ENCODE results near the gene CFAP57.

Gene CFAP57

GRCh38 chr1:43255438-43256210 lies 83.5 kb downstream of the CFAP57 start:
- H3K36me3 ChIP-seq (ENCODE audit: low read length), result no peaks in the 10 kb centered on the region
- no peaks in the 10 kb centered on the region for H3F3A ChIP-seq (ENCODE audit: insufficient read depth)
- no peaks in the 10 kb centered on the region for H3K79me2 ChIP-seq (ENCODE audit: insufficient read depth, low read length)
- H3K27me3 ChIP-seq (ENCODE audit: low read length), result no peaks in the 10 kb centered on the region
- H3K9ac ChIP-seq (ENCODE audit: low read length), result no peak overlapping the region
- no peak overlapping the region for H3K4me2 ChIP-seq (ENCODE audit: low read depth, low read length, poor library complexity, severe bottlenecking)
- H4K20me1 ChIP-seq (ENCODE audit: low read depth, low read length), result no peaks in the 10 kb centered on the region
- TF ChIP-seq EZH2phosphoT487 (conservative IDR thresholded peaks at IDR 0.05; ENCODE audit: low read length) (no peak), CTCF (IDR thresholded peaks at IDR 0.05; ENCODE audit: insufficient read depth, low read length, poor library complexity, severe bottlenecking) (no peak)
- H3K27ac ChIP-seq (ENCODE audit: low read depth, low read length), result no peak overlapping the region
- H3K9me3 ChIP-seq (ENCODE audit: insufficient read depth, low read length), result no peaks in the 10 kb centered on the region; the same call in 1 of the 2 replicates
- no peak overlapping the region for H3K4me3 ChIP-seq (ENCODE audit: insufficient read depth, low read length, poor library complexity, severe bottlenecking)
- H2AFZ ChIP-seq (ENCODE audit: low read depth, low read length, severe bottlenecking), result no peak overlapping the region
- no peaks in the 10 kb centered on the region for H3K9me2 ChIP-seq (replicated peaks; ENCODE audit: insufficient read depth, low read length)

- Histone ChIP-seq H3K79me2 (ENCODE audit: insufficient read depth, low read length) (no peaks in the 10 kb centered on the region), H3K4me3 (ENCODE audit: insufficient read depth, low read length, poor library complexity, severe bottlenecking) (no peak overlapping the region), H2AFZ (ENCODE audit: low read depth, low read length, severe bottlenecking) (no peak overlapping the region), H3F3A (ENCODE audit: insufficient read depth) (no peaks in the 10 kb centered on the region), H3K9me3 (ENCODE audit: insufficient read depth, low read length) (no peaks in the 10 kb centered on the region; the same call in 1 of the 2 replicates), H3K27ac (ENCODE audit: low read depth, low read length) (no peak overlapping the region), H3K9ac (ENCODE audit: low read length) (no peak overlapping the region), H3K4me2 (ENCODE audit: low read depth, low read length, poor library complexity, severe bottlenecking) (no peak overlapping the region), H4K20me1 (ENCODE audit: low read depth, low read length) (no peaks in the 10 kb centered on the region), H3K27me3 (ENCODE audit: low read length) (no peaks in the 10 kb centered on the region), H3K9me2 (replicated peaks; ENCODE audit: insufficient read depth, low read length) (no peaks in the 10 kb centered on the region), H3K36me3 (ENCODE audit: low read length) (no peaks in the 10 kb centered on the region)
- TF ChIP-seq CTCF (IDR thresholded peaks at IDR 0.05; ENCODE audit: insufficient read depth, low read length, poor library complexity, severe bottlenecking) (no peak), EZH2phosphoT487 (conservative IDR thresholded peaks at IDR 0.05; ENCODE audit: low read length) (no peak)
Measured at GRCh38 chr1:43256675-43257570, 84.8 kb downstream of the CFAP57 start.

GRCh38 chr1:43258370-43258769 lies 86.2 kb downstream of the CFAP57 start:
- H4K20me1 ChIP-seq (ENCODE audit: low read depth, low read length), result no peaks in the 10 kb centered on the region
- H3K79me2 ChIP-seq (ENCODE audit: insufficient read depth, low read length), result no peaks in the 10 kb centered on the region
- H3K4me3 ChIP-seq (ENCODE audit: insufficient read depth, low read length, poor library complexity, severe bottlenecking), result no peak overlapping the region
- no peaks in the 10 kb centered on the region for H3K27me3 ChIP-seq (ENCODE audit: low read length)
- H2AFZ ChIP-seq (ENCODE audit: low read depth, low read length, severe bottlenecking), result no peak overlapping the region
- H3K27ac ChIP-seq (ENCODE audit: low read depth, low read length), result no peak overlapping the region
- H3F3A ChIP-seq (ENCODE audit: insufficient read depth), result no peaks in the 10 kb centered on the region
- H3K36me3 ChIP-seq (ENCODE audit: low read length), result no peaks in the 10 kb centered on the region
- H3K9me3 ChIP-seq (ENCODE audit: insufficient read depth, low read length), result peaks cover 4% of the 10 kb centered on the region; the same call in 1 of the 2 replicates
- H3K9me2 ChIP-seq (replicated peaks; ENCODE audit: insufficient read depth, low read length), result no peaks in the 10 kb centered on the region
- TF ChIP-seq CTCF (IDR thresholded peaks at IDR 0.05; ENCODE audit: insufficient read depth, low read length, poor library complexity, severe bottlenecking), result no peak
- H3K9ac ChIP-seq (ENCODE audit: low read length), result no peak overlapping the region
- no peak overlapping the region for H3K4me2 ChIP-seq (ENCODE audit: low read depth, low read length, poor library complexity, severe bottlenecking)
